Keratinocyte (primary cell): ENCODE data around the gene ABHD2.

ENCODE experiments used
- CTCF ChIP-seq, 3 experiments: IDR thresholded peaks in 1 of 3; conservative IDR thresholded peaks in 1 of 3; optimal IDR thresholded peaks in 1 of 3; 2 replicates in 2 of 3; 3 replicates in 1 of 3; pipeline versions ENCODE3 to v1.5.1; 2011; ENCODE audit warnings: low read length in 3 of 3, mild to moderate bottlenecking in 3 of 3, moderate library complexity in 2 of 3, control low read depth in 1 of 3, inconsistent platforms in 1 of 3; ENCODE audit not compliant: insufficient read depth in 2 of 3; ENCODE audit errors: extremely low read depth in 1 of 3
- EZH2 ChIP-seq: IDR thresholded peaks from one replicate; pipeline ENCODE4 v1.6.1; 2012; ENCODE audit warnings: inconsistent platforms, mild to moderate bottlenecking, low read length, moderate library complexity

- no peak for TF ChIP-seq CTCF (optimal IDR thresholded peaks at IDR 0.05 in 1 of 3, IDR thresholded peaks at IDR 0.05 in 1 of 3, conservative IDR thresholded peaks at IDR 0.05 in 1 of 3; ENCODE audit: extremely low read depth in 1 of 3, insufficient read depth in 2 of 3, low read length in 3 of 3)
- no peak for TF ChIP-seq EZH2
Observed at GRCh38 chr15:89097313-89097712, 9.1 kb downstream of the ABHD2 start.
